Type B pancreatic cell (in vitro differentiated cells): ENCODE data around the gene APOL4. TPM values are rescaled to one million over a fixed set of nuclear protein-coding genes. Genes with fewer than 3 reads are reported as not detected.

Experiments used
- DNase-seq: peaks from one replicate; pipeline ENCODE4 v3.0.0; 2021; ENCODE audit warnings: mixed read lengths; ENCODE audit not compliant: unreplicated experiment; ENCODE audit errors: extremely low spot score
- H3K27ac Mint-ChIP-seq: 2 replicates; pipeline ENCODE4 v1.8.0; 2021; ENCODE audit warnings: mild to moderate bottlenecking, mixed read lengths
- H3K27me3 Mint-ChIP-seq: 2 replicates; pipeline ENCODE4 v1.8.0; 2021; ENCODE audit warnings: mixed read lengths
- H3K36me3 Mint-ChIP-seq: 2 replicates; pipeline ENCODE4 v1.8.0; 2021; ENCODE audit warnings: mixed read lengths
- H3K4me1 Mint-ChIP-seq: one replicate; pipeline ENCODE4 v1.8.0; 2021; ENCODE audit warnings: mixed read lengths; ENCODE audit not compliant: unreplicated experiment
- H3K4me3 Mint-ChIP-seq: 2 replicates; pipeline ENCODE4 v1.8.0; 2021; ENCODE audit warnings: mild to moderate bottlenecking, mixed read lengths
- H3K9me3 Mint-ChIP-seq: 2 replicates; pipeline ENCODE4 v1.8.0; 2021; ENCODE audit warnings: mixed read lengths
- total RNA-seq: library from RNA; stranded (reverse); gene quantifications from 2 replicates; pipeline ENCODE4 v1.2.1, GENCODE V29; 2021; ENCODE audit warnings: low replicate concordance
- TF ChIP-seq, protein P1 (sequence below): fragments of 200-600 bp; sonication (generic); conservative IDR thresholded peaks from 2 replicates; pipeline ENCODE4 v1.5.0; 2021; ENCODE audit warnings: antibody characterized with exemption, mild to moderate bottlenecking

The APOL4 gene
- total RNA-seq, 1 donor from 2014 or later, result 1.4 TPM

DNA sequence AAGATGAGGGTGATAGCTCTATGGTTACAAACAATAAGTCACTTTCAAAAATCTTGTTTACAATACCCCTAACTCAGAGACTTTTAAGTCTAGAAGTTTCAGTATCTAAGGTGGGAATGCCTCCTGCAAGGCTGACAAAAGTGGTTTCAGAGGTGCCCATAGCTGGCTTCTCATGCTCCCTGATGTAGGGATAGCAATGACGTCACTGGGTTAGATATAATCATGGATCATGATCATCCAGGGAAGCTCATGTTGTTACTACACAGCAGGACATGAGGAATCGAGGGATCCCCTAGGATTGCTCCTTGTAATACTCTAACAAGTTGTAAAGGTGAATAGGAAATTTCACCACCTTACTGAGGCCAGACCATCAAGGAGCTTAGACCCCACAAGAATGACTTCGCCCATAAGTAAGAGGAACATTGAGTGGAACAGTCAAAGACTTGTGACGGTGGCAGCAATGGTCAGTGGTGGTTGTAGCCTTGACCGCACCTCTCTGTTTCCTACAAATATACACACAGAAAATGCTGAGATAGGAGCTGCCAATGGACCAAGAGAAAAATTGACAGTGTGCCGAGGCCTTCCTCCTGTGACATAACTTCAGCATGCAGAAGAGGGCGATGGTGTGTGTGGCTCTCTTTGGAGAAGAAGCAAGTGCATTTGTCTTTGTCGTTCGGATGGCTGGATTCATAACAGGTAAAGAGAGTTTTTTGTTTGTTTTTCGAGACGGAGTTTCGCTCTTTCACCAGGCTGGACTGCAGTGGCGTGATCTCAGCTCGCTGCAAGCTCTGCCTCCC, 15.6 kb downstream of the APOL4 start:
- Mint-ChIP-seq H3K27ac (no peak overlapping the region), H3K4me3 (no peak overlapping the region), H3K4me1 (peaks cover 6% of the 10 kb centered on the region), H3K9me3 (no peaks in the 10 kb centered on the region), H3K36me3 (no peaks in the 10 kb centered on the region), H3K27me3 (peaks cover 4% of the 10 kb centered on the region)
- TF ChIP-seq, protein P1, sequence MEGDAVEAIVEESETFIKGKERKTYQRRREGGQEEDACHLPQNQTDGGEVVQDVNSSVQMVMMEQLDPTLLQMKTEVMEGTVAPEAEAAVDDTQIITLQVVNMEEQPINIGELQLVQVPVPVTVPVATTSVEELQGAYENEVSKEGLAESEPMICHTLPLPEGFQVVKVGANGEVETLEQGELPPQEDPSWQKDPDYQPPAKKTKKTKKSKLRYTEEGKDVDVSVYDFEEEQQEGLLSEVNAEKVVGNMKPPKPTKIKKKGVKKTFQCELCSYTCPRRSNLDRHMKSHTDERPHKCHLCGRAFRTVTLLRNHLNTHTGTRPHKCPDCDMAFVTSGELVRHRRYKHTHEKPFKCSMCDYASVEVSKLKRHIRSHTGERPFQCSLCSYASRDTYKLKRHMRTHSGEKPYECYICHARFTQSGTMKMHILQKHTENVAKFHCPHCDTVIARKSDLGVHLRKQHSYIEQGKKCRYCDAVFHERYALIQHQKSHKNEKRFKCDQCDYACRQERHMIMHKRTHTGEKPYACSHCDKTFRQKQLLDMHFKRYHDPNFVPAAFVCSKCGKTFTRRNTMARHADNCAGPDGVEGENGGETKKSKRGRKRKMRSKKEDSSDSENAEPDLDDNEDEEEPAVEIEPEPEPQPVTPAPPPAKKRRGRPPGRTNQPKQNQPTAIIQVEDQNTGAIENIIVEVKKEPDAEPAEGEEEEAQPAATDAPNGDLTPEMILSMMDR, result no peak
- DNase-seq, result no peak

DNA sequence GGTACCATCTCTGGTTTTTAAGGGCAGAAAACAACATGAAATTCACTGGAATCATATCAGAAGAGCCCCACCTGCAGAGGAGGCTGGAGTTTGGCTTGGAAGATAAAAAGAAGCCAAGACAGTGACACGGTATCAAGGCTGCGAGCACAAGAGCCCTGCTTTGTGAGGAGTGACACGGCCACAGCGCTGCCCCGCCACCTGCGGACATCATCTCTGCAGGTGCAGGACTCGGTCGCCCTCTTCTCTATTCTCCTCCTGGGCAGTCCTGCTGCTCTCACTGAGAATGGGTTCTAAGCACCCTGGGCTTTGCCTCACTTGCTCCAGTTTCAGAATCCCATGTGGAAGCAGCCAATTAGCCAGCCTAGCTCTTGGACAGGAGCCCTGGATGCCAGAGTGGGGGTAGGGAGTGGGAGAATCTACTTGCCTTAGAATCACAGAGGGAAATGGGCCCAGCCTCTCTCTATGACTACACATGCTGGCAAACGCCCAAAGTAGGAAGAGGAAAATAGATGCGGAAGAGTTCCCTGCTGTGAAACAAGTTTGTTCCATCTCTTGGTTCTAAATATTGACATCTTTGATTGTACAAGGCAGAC, 17.1 kb downstream of the APOL4 start:
- Mint-ChIP-seq H3K36me3 (no peaks in the 10 kb centered on the region), H3K27ac (no peak overlapping the region), H3K4me3 (no peak overlapping the region), H3K4me1 (peaks cover 6% of the 10 kb centered on the region), H3K9me3 (no peaks in the 10 kb centered on the region), H3K27me3 (no peaks in the 10 kb centered on the region)
- TF ChIP-seq, protein P1, result no peak
- no peak for DNase-seq

DNA sequence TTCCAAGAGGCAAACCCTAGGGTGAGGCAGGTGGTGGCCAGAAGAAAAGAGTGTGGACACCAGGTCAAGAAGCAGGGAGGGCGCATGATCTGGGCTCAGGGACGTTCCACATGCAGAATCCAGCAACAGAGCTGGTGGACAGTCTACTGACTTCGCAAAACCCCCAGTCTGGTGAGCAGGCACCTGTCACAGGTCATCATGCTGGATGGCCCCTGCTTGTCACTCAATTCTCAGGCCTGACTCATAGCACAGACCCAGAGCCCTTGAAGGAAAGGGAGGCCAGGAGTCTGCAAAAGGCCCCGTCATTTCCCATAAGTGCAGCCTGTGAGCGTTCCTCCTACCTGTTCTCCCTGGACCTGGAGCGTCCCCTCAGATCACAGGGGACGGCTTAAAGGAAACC, 18.2 kb downstream of the APOL4 start:
- no peak overlapping the region for H3K4me3 Mint-ChIP-seq

GRCh38 chr22:36182857-36183256, 18.8 kb downstream of the APOL4 start:
- no peaks in the 10 kb centered on the region for H3K9me3 Mint-ChIP-seq
- no peak overlapping the region for H3K27ac Mint-ChIP-seq
- H3K27me3 Mint-ChIP-seq, result no peaks in the 10 kb centered on the region
- H3K36me3 Mint-ChIP-seq, result no peaks in the 10 kb centered on the region
- H3K4me1 Mint-ChIP-seq, result peaks cover 6% of the 10 kb centered on the region
- TF ChIP-seq, protein P1, result no peak
- H3K4me3 Mint-ChIP-seq, result no peak overlapping the region
- DNase-seq, result no peak

More for the DNA sequence above, 18.2 kb downstream of the APOL4 start:
- no peaks in the 10 kb centered on the region for H3K9me3 Mint-ChIP-seq
- no peak overlapping the region for H3K27ac Mint-ChIP-seq
- H3K4me1 Mint-ChIP-seq, result peaks cover 6% of the 10 kb centered on the region
- TF ChIP-seq, protein P1, result no peak
- no peaks in the 10 kb centered on the region for H3K27me3 Mint-ChIP-seq
- no peaks in the 10 kb centered on the region for H3K36me3 Mint-ChIP-seq
- DNase-seq, result no peak

DNA sequence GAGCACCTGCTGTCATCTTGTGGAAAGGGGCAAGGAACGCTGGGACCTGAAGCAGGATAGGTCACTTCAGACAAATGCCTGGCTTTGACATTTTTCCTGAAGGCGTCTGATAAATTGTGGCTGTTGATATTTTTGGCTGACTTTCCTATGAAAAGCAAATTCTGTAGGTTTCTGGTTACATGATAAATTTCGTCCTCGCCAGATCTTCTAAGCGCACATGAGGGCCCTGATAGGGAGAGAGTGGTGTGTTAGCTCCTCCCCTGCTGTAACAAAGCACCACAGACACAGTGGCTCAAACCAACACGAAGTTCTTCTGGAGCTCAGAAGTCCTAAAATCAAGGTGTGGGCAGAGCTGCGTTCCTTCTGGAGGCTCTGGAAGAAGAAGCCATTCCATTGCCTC, 19.6 kb downstream of the APOL4 start:
- no peaks in the 10 kb centered on the region for H3K36me3 Mint-ChIP-seq
- TF ChIP-seq, protein P1, result no peak
- H3K4me1 Mint-ChIP-seq, result peaks cover 6% of the 10 kb centered on the region
- no peaks in the 10 kb centered on the region for H3K27me3 Mint-ChIP-seq
- H3K27ac Mint-ChIP-seq, result no peak overlapping the region
- no peak overlapping the region for H3K4me3 Mint-ChIP-seq
- H3K9me3 Mint-ChIP-seq, result no peaks in the 10 kb centered on the region
- DNase-seq, result no peak
